ENCODE results near the gene HLA-E. TPM values are rescaled to one million over a fixed set of nuclear protein-coding genes. Genes with fewer than 3 reads are reported as not detected.
A peak's percentile ranks its signal among the peaks of the same experiment; 100 is the strongest.
"Not testable (repeated sequence)": the region's sequence is repeated elsewhere in the genome, so short reads cannot be mapped to it uniquely, and the experiment has no call there.

Gene HLA-E
- total RNA-seq, 1 experiment from 2014 or later = 125 TPM

DNA sequence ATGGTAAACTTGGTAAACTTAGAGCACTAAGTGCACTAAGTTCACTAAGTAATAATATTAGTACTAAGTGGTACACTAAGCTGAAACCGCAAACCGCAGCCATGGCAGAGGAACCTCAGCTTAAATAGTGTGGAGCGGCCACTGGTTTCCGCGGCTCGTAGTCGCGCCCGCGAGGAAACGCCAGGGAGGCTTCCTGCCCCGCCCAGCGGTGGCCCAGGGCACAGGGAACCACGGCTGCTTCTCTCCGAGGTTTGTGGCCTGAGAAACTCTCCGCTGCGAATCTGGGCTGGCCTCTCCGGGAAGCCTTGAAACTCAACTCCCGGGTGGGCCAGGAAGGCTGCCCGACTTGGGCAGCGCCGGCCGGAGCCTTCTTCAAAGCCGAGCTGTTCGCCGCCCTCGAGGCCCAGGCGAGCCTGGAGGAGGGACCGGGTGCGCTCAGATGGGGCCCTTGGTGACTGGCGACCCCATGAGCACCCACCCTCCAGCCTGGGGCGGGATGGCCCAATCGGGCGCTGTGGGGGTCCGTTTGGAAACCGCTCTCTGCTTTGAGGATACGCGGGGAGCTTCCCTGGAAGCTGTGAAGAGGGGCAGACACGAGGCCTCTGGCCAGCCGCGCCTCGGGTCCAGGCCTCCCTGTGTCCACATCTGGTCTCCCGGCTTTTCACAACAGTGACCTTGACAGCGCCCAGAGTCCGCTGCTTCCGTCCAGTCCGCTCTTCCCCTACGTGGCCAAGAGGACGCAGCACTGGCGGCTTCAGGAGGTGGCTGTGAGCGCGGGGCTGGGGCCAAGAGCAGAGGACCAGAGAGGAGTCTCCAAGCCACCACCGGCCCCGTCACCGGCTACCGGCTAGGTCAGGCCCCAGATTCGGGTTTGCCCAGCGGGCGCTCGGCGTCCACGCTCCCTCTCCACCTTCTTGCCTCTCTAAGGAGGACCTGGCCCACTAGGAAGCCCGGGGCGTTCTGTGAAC, 25.4 kb upstream of the HLA-E start:
- Histone ChIP-seq H2AFZ (no peak overlapping the region), H3K27me3 (ENCODE audit: insufficient read depth, low read depth) (peaks cover 94% of the 10 kb centered on the region), H3K79me2 (ENCODE audit: low read depth) (no peaks in the 10 kb centered on the region), H3F3A (ENCODE audit: insufficient read depth, low read depth) (peaks cover 4% of the 10 kb centered on the region; the same call in 1 of the 2 replicates), H3K4me2 (no peak overlapping the region), H3K9me3 (ENCODE audit: insufficient read depth, low read depth) (no peaks in the 10 kb centered on the region), H3K36me3 (ENCODE audit: low read depth) (no peaks in the 10 kb centered on the region), H3K4me3 (no peak overlapping the region), H4K20me1 (ENCODE audit: insufficient read depth) (no peaks in the 10 kb centered on the region), H3K27ac (no peak overlapping the region), H3K9me2 (ENCODE audit: insufficient read depth) (no peaks in the 10 kb centered on the region), H3K4me1 (replicated peaks; ENCODE audit: insufficient read depth) (no peaks in the 10 kb centered on the region; the same call in 1 of the 2 replicates)
- TF ChIP-seq, protein P1, sequence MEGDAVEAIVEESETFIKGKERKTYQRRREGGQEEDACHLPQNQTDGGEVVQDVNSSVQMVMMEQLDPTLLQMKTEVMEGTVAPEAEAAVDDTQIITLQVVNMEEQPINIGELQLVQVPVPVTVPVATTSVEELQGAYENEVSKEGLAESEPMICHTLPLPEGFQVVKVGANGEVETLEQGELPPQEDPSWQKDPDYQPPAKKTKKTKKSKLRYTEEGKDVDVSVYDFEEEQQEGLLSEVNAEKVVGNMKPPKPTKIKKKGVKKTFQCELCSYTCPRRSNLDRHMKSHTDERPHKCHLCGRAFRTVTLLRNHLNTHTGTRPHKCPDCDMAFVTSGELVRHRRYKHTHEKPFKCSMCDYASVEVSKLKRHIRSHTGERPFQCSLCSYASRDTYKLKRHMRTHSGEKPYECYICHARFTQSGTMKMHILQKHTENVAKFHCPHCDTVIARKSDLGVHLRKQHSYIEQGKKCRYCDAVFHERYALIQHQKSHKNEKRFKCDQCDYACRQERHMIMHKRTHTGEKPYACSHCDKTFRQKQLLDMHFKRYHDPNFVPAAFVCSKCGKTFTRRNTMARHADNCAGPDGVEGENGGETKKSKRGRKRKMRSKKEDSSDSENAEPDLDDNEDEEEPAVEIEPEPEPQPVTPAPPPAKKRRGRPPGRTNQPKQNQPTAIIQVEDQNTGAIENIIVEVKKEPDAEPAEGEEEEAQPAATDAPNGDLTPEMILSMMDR (conservative IDR thresholded peaks at IDR 0.05) = no peak
- no peak for TF ChIP-seq EZH2 (IDR thresholded peaks at IDR 0.05; ENCODE audit: low read depth)
- ChIA-PET CTCF (no interaction called here), POLR2A (ENCODE audit: unreplicated experiment) (no interaction called here)
- no TSS peak for BruUV-seq (replicated peaks)
- intact Hi-C loops (cut with micrococcal nuclease; ENCODE audit: unreplicated experiment) = no loop called here
- DNase-seq = peak in 1 of 2 experiments; percentile 25

DNA sequence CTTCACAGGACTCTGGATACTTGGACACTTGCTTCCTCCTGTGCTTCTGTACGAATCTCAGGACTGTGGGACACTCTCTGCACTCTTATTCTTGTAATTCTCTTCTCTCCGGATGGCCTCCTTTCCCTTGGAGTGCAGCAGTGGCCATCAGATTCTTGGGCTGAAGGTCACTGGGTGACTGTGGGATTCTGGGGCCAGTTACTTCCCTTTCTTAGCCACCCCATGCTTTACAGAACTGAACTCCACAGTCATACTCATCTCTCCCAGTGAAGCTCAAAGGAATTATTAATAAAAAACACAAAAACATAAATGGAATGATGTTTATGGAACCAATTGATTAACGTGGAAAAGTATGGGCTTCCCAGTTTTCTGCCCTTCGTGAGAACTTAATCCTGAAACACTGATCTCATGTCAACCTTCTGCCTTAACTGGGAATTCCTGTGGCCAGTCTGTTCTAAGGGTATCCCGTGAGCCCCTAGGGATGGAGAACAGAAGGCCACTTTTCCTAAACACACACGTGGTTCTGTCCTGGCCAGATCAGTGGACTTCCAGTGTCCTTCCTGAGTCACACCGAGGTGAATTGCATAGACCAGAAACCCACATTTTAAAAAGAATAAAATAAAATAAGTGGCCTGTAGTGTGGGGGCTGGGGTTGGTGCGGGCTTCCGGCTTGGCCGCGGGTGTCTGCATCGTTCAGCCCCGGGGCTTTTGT, 23.6 kb upstream of the HLA-E start:
- Histone ChIP-seq H3K79me2 (ENCODE audit: low read depth) (no peaks in the 10 kb centered on the region), H3K4me3 (peak overlapping the region; percentile 60), H3F3A (ENCODE audit: insufficient read depth, low read depth) (peaks cover 4% of the 10 kb centered on the region; the same call in 1 of the 2 replicates), H3K36me3 (ENCODE audit: low read depth) (no peaks in the 10 kb centered on the region), H3K9me2 (ENCODE audit: insufficient read depth) (no peaks in the 10 kb centered on the region), H3K4me1 (replicated peaks; ENCODE audit: insufficient read depth) (no peaks in the 10 kb centered on the region; the same call in 1 of the 2 replicates), H3K27me3 (ENCODE audit: insufficient read depth, low read depth) (peaks cover 94% of the 10 kb centered on the region), H2AFZ (peak overlapping the region; percentile 95), H3K9me3 (ENCODE audit: insufficient read depth, low read depth) (no peaks in the 10 kb centered on the region), H4K20me1 (ENCODE audit: insufficient read depth) (no peaks in the 10 kb centered on the region), H3K27ac (no peak overlapping the region), H3K4me2 (peak overlapping the region; percentile 99)
- CTCF ChIA-PET = interaction anchor here (0.6 kb wide), 1 partner anchor 62 kb away, joined by 3 read pairs; no protein-coding TSS in a partner anchor
- no peak for DNase-seq
- intact Hi-C loops (cut with micrococcal nuclease; ENCODE audit: unreplicated experiment) = no loop called here
- POLR2A ChIA-PET (ENCODE audit: unreplicated experiment) = no interaction called here
- no TSS peak for BruUV-seq (replicated peaks)
- 0 out of 2 replicates have a peak, but pooled peaks have one; percentile 31 for TF ChIP-seq EZH2 (IDR thresholded peaks at IDR 0.05; ENCODE audit: low read depth)
- TF ChIP-seq, protein P1 (conservative IDR thresholded peaks at IDR 0.05) = no peak

DNA sequence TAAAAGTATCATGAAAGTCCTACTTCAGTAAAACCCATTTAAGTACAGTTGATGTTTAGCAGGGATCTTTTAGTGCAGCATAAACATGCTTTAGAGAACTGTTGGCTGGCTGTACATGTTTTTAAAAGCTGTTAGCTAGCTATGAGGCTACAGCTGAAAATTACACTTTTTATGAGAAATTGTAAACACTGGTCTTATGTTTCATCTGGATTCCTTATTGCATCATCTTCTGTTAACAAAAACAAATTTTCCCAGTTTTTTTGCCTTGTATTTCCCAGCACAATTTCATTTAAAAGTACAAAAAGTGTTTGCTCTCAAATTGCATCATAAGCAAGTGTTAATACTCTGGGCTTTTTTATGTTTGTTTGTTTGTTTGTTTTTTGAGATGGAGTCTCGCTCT, 18.3 kb upstream of the HLA-E start:
- ChIA-PET POLR2A (ENCODE audit: unreplicated experiment) (interaction anchor here (0.7 kb wide), 1 partner anchor 506 kb away, joined by 8 read pairs; no protein-coding TSS in a partner anchor), CTCF (no interaction called here)
- intact Hi-C loops (cut with micrococcal nuclease; ENCODE audit: unreplicated experiment) = no loop called here
- Histone ChIP-seq H3K9me3 (ENCODE audit: insufficient read depth, low read depth) (no peaks in the 10 kb centered on the region), H3K27me3 (ENCODE audit: insufficient read depth, low read depth) (peaks cover 42% of the 10 kb centered on the region), H3K4me2 (no peak overlapping the region), H3F3A (ENCODE audit: insufficient read depth, low read depth) (peaks cover under 1% of the 10 kb centered on the region; the same call in 1 of the 2 replicates), H3K4me1 (replicated peaks; ENCODE audit: insufficient read depth) (no peaks in the 10 kb centered on the region; the same call in 1 of the 2 replicates), H2AFZ (no peak overlapping the region), H3K4me3 (no peak overlapping the region), H4K20me1 (ENCODE audit: insufficient read depth) (no peaks in the 10 kb centered on the region), H3K36me3 (ENCODE audit: low read depth) (no peaks in the 10 kb centered on the region), H3K79me2 (ENCODE audit: low read depth) (no peaks in the 10 kb centered on the region), H3K27ac (no peak overlapping the region), H3K9me2 (ENCODE audit: insufficient read depth) (no peaks in the 10 kb centered on the region)
- no peak for DNase-seq
- no TSS peak for BruUV-seq (replicated peaks)
- TF ChIP-seq, protein P1 (conservative IDR thresholded peaks at IDR 0.05) = no peak
- TF ChIP-seq EZH2 (IDR thresholded peaks at IDR 0.05; ENCODE audit: low read depth) = no peak

DNA sequence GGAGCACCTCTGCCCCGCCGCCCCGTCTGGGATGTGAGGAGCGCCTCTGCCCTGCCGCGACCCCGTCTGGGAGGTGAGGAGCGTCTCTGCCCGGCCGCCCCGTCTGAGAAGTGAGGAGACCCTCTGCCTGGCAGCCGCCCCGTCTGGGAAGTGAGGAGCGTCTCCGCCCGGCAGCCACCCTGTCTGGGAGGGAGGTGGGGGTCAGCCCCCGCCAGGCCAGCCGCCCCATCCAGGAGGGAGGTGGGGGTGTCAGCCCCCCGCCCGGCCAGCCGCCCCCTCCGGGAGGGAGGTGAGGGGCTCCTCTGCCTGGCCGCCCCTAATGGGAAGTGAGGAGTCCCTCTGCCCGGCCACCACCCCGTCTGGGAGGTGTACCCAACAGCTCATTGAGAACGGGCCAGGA, 14.2 kb upstream of the HLA-E start:
- H3K4me2 ChIP-seq; BruUV-seq (replicated peaks); H3K4me1 ChIP-seq (replicated peaks; ENCODE audit: insufficient read depth); H4K20me1 ChIP-seq (ENCODE audit: insufficient read depth); POLR2A ChIA-PET (ENCODE audit: unreplicated experiment); H3K79me2 ChIP-seq (ENCODE audit: low read depth); H3F3A ChIP-seq (ENCODE audit: insufficient read depth, low read depth); H3K27ac ChIP-seq; H2AFZ ChIP-seq; H3K9me2 ChIP-seq (ENCODE audit: insufficient read depth); CTCF ChIA-PET; intact Hi-C loops (cut with micrococcal nuclease; ENCODE audit: unreplicated experiment); H3K36me3 ChIP-seq (ENCODE audit: low read depth); DNase-seq; H3K9me3 ChIP-seq (ENCODE audit: insufficient read depth, low read depth); H3K4me3 ChIP-seq: not testable (repeated sequence)
- H3K27me3 ChIP-seq (ENCODE audit: insufficient read depth, low read depth) = peaks cover 42% of the 10 kb centered on the region
